H1 (cell line): ENCODE measurements around the gene REPS1.

Source experiments
- BACH1 ChIP-seq: IDR thresholded peaks from 2 replicates; pipeline ENCODE4 v1.6.1; 2012; ENCODE audit warnings: low read length, improper control_type of control experiment
- BRCA1 ChIP-seq: IDR thresholded peaks from 2 replicates; pipeline ENCODE4 v1.6.1; 2012; ENCODE audit warnings: low read depth, low read length, improper control_type of control experiment
- CREB1 ChIP-seq: IDR thresholded peaks from 2 replicates; pipeline ENCODE4 v1.6.1; 2012; ENCODE audit warnings: inconsistent platforms
- EP300 ChIP-seq, 2 experiments: IDR thresholded peaks; 1 replicate in 1 of 2; 2 replicates in 1 of 2; pipeline ENCODE4 v1.6.1; 2011 to 2012; ENCODE audit warnings: low read depth in 2 of 2, low read length in 2 of 2, mild to moderate bottlenecking in 2 of 2, borderline replicate concordance in 1 of 2, inconsistent platforms in 1 of 2, moderate library complexity in 1 of 2
- GABPA ChIP-seq: IDR thresholded peaks from 2 replicates; pipeline ENCODE4 v1.6.1; 2011; ENCODE audit warnings: mild to moderate bottlenecking, low read length, moderate library complexity, borderline replicate concordance; ENCODE audit not compliant: insufficient read depth
- JUND ChIP-seq: IDR thresholded peaks from 2 replicates; pipeline ENCODE4 v1.6.1; 2011; ENCODE audit warnings: mild to moderate bottlenecking, improper control_type of control experiment, low read length
- POLR2A ChIP-seq, 2 experiments: IDR thresholded peaks; 1 replicate in 1 of 2; 2 replicates in 1 of 2; pipeline ENCODE4 v1.6.1; 2011; ENCODE audit warnings: low read depth in 2 of 2, low read length in 2 of 2, mild to moderate bottlenecking in 2 of 2; ENCODE audit errors: control extremely low read depth in 1 of 2
- SIRT6 ChIP-seq: IDR thresholded peaks from one replicate; pipeline ENCODE4 v1.7.1; 2012; ENCODE audit warnings: low read length, inconsistent platforms
- TAF1 ChIP-seq: IDR thresholded peaks from 2 replicates; pipeline ENCODE4 v1.6.1; 2011; ENCODE audit warnings: mild to moderate bottlenecking, low read depth, low read length
- TF ChIP-seq, protein P1 (sequence below), 3 experiments: IDR thresholded peaks; 1 replicate in 2 of 3; 2 replicates in 1 of 3; pipeline versions ENCODE4 v1.5.1 to v1.6.1; 2011; ENCODE audit warnings: low read length in 3 of 3, mild to moderate bottlenecking in 3 of 3, inconsistent platforms in 2 of 3, low read depth in 1 of 3, moderate library complexity in 1 of 3; ENCODE audit not compliant: insufficient read depth in 1 of 3; ENCODE audit errors: control extremely low read depth in 1 of 3

DNA sequence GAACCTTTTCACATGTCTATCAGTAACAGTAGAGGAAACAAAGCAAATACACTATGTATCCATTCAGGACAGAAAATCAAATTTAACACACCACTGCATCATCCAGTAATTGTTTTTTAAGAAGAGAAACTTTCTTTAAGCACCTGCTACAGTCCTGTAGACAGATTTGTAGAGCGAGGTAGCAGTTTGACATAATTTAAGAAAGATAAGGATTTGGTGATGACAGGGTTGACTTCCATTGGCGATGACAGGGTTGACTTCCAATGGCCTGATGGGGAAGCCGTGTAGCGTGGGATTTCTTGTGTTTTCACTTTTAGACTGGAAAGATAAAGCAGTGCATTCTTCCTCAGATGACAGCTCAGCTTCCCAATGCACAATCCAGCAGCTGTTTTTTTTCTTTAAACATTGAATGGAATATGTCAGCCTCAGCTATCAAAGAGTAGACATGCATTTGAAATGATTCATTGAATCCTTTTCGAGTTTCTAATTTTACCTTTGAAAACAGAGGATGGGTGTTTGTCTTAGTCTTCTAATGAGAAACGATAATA, 123.6 kb downstream of the REPS1 start:
- TF ChIP-seq BACH1 (no peak), GABPA (no peak), POLR2A (IDR thresholded peaks at IDR 0.05; ENCODE audit: control extremely low read depth in 1 of 2, low read depth in 2 of 2, low read length in 2 of 2) (no peak), CREB1 (no peak), BRCA1 (no peak), SIRT6 (no peak), JUND (no peak), TAF1 (no peak), EP300 (IDR thresholded peaks at IDR 0.05; ENCODE audit: borderline replicate concordance in 1 of 2, low read depth in 2 of 2, low read length in 2 of 2) (no peak)
- TF ChIP-seq, protein P1, sequence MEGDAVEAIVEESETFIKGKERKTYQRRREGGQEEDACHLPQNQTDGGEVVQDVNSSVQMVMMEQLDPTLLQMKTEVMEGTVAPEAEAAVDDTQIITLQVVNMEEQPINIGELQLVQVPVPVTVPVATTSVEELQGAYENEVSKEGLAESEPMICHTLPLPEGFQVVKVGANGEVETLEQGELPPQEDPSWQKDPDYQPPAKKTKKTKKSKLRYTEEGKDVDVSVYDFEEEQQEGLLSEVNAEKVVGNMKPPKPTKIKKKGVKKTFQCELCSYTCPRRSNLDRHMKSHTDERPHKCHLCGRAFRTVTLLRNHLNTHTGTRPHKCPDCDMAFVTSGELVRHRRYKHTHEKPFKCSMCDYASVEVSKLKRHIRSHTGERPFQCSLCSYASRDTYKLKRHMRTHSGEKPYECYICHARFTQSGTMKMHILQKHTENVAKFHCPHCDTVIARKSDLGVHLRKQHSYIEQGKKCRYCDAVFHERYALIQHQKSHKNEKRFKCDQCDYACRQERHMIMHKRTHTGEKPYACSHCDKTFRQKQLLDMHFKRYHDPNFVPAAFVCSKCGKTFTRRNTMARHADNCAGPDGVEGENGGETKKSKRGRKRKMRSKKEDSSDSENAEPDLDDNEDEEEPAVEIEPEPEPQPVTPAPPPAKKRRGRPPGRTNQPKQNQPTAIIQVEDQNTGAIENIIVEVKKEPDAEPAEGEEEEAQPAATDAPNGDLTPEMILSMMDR (IDR thresholded peaks at IDR 0.05; ENCODE audit: control extremely low read depth in 1 of 3, insufficient read depth in 1 of 3, low read depth in 1 of 3, low read length in 3 of 3): no peak
